OCI-LY3 (cell line): ENCODE data around the gene KCNJ12.

Experiments used
- CTCF ChIP-seq: fragments of 200-600, 300-600 bp; sonication (generic); IDR thresholded peaks from 2 replicates; pipeline ENCODE4 v1.5.1; 2014; ENCODE audit warnings: antibody characterized with exemption, low read length, low read depth
- EZH2phosphoT487 ChIP-seq: fragments of 200-600 bp; shearing (Covaris generic); IDR thresholded peaks from 2 replicates; pipeline ENCODE4 v1.6.1; 2018; ENCODE audit warnings: antibody characterized with exemption, mixed run types, low read depth

DNA sequence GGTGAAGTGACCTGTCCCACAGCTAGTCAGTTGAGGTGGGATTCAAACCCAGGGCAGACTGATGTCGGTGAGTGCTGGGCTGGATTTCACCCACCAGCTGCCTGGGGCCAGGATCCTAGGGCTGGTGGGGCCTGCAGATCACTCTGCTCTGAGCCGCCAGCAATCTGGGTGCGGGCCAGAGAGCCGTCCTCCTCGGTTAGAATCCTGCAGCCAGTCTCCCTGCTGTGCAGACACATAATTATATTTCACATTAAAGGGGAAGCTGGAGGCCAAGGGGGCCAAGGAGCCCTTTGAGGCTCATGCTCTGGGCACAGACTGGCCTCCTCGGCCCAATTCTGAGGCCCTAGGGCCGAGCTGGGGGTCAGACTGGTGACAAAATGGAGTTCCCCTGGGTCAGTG, 996 bp upstream of the KCNJ12 start:
- TF ChIP-seq CTCF (no peak), EZH2phosphoT487 (no peak)
